CD4-positive, CD25-positive, alpha-beta regulatory T cell (primary cell): ENCODE results near the gene STK33. TPM values are rescaled to one million over a fixed set of nuclear protein-coding genes. Genes with fewer than 3 reads are reported as not detected.

Experiments
- ATAC-seq, 2 donors: fragments of 150-1000 bp; cut with Tn5 transposase; one replicate each; pipeline ENCODE4 v1.10.0; 2021; ENCODE audit warnings: low read depth in 2 of 2, moderate number of reproducible peaks in 2 of 2, moderate library complexity in 1 of 2
- DNase-seq, 3 donors: peaks; one replicate each; pipeline versions ENCODE4 v3.0.0 to v3.0.0-alpha.2; 2012 to 2022; ENCODE audit warnings: mixed read lengths in 1 of 3
- H3K27ac ChIP-seq: one replicate; pipeline ENCODE4 v1.7.0; 2013; ENCODE audit warnings: mild to moderate bottlenecking, low read length; ENCODE audit not compliant: insufficient read depth, poor library complexity, severe bottlenecking
- H3K27me3 ChIP-seq: one replicate; pipeline ENCODE4 v1.7.0; 2013; ENCODE audit warnings: low read length; ENCODE audit not compliant: control insufficient read depth, insufficient read depth
- H3K36me3 ChIP-seq: one replicate; pipeline ENCODE4 v1.7.0; 2013; ENCODE audit warnings: mild to moderate bottlenecking, low read length, moderate library complexity; ENCODE audit not compliant: control insufficient read depth, insufficient read depth
- H3K4me1 ChIP-seq: 2 replicates; pipeline ENCODE4 v1.7.0; 2013; ENCODE audit warnings: mild to moderate bottlenecking, low read length; ENCODE audit not compliant: insufficient read depth, control insufficient read depth, poor library complexity, severe bottlenecking
- H3K4me3 ChIP-seq: one replicate; pipeline ENCODE4 v1.7.0; 2013; ENCODE audit warnings: low read depth, mild to moderate bottlenecking, low read length, moderate library complexity
- H3K9me3 ChIP-seq, 2 experiments: 1 replicate in 1 of 2; 2 replicates in 1 of 2; pipeline ENCODE4 v1.7.0; 2013; ENCODE audit warnings: low read length in 2 of 2, mild to moderate bottlenecking in 1 of 2, moderate library complexity in 1 of 2; ENCODE audit not compliant: control insufficient read depth in 2 of 2
- H3K27ac Mint-ChIP-seq, 3 donors: one replicate each; pipeline ENCODE4 v1.8.0; 2020 to 2022; ENCODE audit warnings: mild to moderate bottlenecking in 3 of 3, mixed read lengths in 3 of 3, moderate library complexity in 2 of 3
- H3K27me3 Mint-ChIP-seq: one replicate; pipeline ENCODE4 v1.8.0; 2022; ENCODE audit warnings: mild to moderate bottlenecking, mixed read lengths
- H3K36me3 Mint-ChIP-seq: one replicate; pipeline ENCODE4 v1.8.0; 2020; ENCODE audit warnings: mixed read lengths
- H3K4me1 Mint-ChIP-seq, 4 donors: one replicate each; pipeline ENCODE4 v1.8.0; 2020 to 2022; ENCODE audit warnings: mixed read lengths in 4 of 4, mild to moderate bottlenecking in 1 of 4
- H3K4me3 Mint-ChIP-seq, 4 donors: one replicate each; pipeline ENCODE4 v1.8.0; 2020 to 2022; ENCODE audit warnings: mild to moderate bottlenecking in 4 of 4, mixed read lengths in 4 of 4, moderate library complexity in 3 of 4
- H3K9me3 Mint-ChIP-seq, 7 donors: one replicate each; pipeline ENCODE4 v1.8.0; 2020 to 2022; ENCODE audit warnings: mixed read lengths in 7 of 7, mild to moderate bottlenecking in 3 of 7, moderate library complexity in 2 of 7
- polyA plus RNA-seq, 4 donors: library from polyadenylated mRNA; unstranded; fragments of 300-500 nt; fragmentation: Illumina TruSeq; gene quantifications; one replicate each; pipeline ENCODE4 v1.2.3, GENCODE V29; 2021
- total RNA-seq: library from RNA; stranded (reverse); gene quantifications from one replicate; pipeline ENCODE4 v1.2.3, GENCODE V29; 2022

Gene STK33
- total and polyA plus RNA-seq, 5 donors from 2014 or later = 0.44 to 0.49 TPM; not detected in 3

DNA sequence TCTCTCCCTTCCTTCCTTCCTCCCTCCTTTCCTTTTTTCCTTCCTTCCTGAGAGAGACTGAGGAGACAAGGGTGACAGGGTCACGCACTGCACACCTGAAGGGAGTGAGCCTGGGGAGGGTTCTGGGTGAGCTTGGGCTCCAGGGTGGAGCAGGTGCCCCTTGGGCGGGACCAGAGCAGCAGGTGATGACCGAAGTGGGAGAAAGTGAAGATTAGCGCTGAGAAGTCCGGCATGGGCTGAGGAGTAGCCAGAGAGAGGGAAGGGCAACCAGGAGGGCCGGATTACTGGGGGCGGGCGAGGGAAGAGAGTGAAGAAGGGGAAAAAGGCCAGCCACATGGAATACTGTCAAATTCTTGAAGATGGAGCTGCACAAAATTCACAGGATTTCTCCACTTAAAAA is 231.1 kb downstream of the STK33 start:
- Histone ChIP-seq H3K4me1 (no peaks in the 10 kb centered on the region), H3K9me3 (no peaks in the 10 kb centered on the region), H3K4me3 (no peak overlapping the region), H3K27me3 (no peaks in the 10 kb centered on the region), H3K27ac (no peak overlapping the region), H3K36me3 (no peaks in the 10 kb centered on the region)
- no peaks in the 10 kb centered on the region for H3K4me1 Mint-ChIP-seq
- no peak overlapping the region for H3K4me3 Mint-ChIP-seq
- no peaks in the 10 kb centered on the region for H3K27me3 Mint-ChIP-seq
- no peak for DNase-seq
- ATAC-seq = no peak
- no peaks in the 10 kb centered on the region for H3K36me3 Mint-ChIP-seq
- no peaks in the 10 kb centered on the region for H3K9me3 Mint-ChIP-seq
- H3K27ac Mint-ChIP-seq = no peak overlapping the region

- ATAC-seq = no peak
- no peak overlapping the region for H3K27ac ChIP-seq
- no peak for DNase-seq
- H3K4me1 ChIP-seq = no peaks in the 10 kb centered on the region
- H3K27ac Mint-ChIP-seq = no peak overlapping the region
- H3K36me3 Mint-ChIP-seq = no peaks in the 10 kb centered on the region
- no peak overlapping the region for H3K4me3 Mint-ChIP-seq
- no peak overlapping the region for H3K4me3 ChIP-seq
- H3K27me3 Mint-ChIP-seq = no peaks in the 10 kb centered on the region
- H3K9me3 Mint-ChIP-seq = no peaks in the 10 kb centered on the region
- H3K27me3 ChIP-seq = no peaks in the 10 kb centered on the region
- H3K9me3 ChIP-seq = no peaks in the 10 kb centered on the region
- H3K4me1 Mint-ChIP-seq = no peaks in the 10 kb centered on the region
- H3K36me3 ChIP-seq = no peaks in the 10 kb centered on the region
These were observed 231.5 kb downstream of the STK33 start for GRCh38 chr11:8362491-8362890.

DNA sequence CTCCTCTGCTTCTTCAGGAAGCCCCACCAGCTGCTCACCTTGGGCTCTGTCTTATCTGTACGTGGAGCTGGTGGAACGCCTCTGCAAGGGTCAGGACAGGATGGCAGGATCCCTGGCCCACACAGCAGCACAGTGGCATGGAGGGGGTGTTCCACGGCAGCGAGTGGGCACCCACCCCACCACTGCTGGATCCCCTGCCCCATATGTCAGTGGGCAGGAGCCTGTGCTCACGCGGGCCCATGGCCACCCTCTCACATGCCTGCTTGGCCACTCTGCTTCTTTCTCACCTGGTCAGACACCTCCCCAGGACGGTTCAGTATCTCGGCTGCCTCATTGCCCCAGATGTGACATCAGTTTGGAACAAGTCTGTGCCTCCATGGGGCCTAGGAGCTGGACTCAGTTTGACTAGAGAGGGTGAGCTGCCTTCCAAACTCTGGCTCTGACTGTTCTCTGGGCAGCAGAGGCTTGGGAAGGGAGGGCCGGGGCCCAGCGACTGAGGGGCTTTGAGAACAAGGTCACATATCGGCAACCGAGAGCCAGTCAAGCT is 232.3 kb downstream of the STK33 start:
- ATAC-seq (no peak), DNase-seq (no peak)
- H3K36me3 ChIP-seq = no peaks in the 10 kb centered on the region
- no peak overlapping the region for H3K4me3 Mint-ChIP-seq
- no peaks in the 10 kb centered on the region for H3K9me3 ChIP-seq
- H3K9me3 Mint-ChIP-seq = no peaks in the 10 kb centered on the region
- H3K4me3 ChIP-seq = no peak overlapping the region
- no peak overlapping the region for H3K27ac ChIP-seq
- H3K36me3 Mint-ChIP-seq = no peaks in the 10 kb centered on the region
- no peaks in the 10 kb centered on the region for H3K27me3 Mint-ChIP-seq
- no peaks in the 10 kb centered on the region for H3K4me1 ChIP-seq
- no peaks in the 10 kb centered on the region for H3K27me3 ChIP-seq
- H3K27ac Mint-ChIP-seq = no peak overlapping the region
- H3K4me1 Mint-ChIP-seq = no peaks in the 10 kb centered on the region

DNA sequence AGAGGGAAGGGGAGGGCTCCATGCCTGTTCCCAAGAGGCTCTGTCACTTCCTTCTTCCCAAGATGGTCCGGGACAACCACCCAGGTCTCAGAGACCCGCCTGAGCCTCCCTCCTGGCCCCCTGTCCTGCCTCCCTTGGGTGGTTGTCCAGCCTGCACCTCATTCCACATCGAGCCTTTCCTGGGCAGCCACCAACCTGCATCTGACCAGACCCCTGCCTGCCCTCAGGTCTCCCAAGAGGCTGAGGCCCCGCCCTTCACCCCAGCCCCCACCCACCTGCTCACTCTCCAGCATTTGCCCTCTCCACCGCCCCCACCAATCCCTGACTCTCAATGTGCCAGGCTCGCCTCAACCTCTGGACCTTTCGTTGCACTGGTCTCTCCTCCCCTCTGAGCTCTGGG is 232.8 kb downstream of the STK33 start:
- Mint-ChIP-seq H3K27me3 (no peaks in the 10 kb centered on the region), H3K4me1 (no peaks in the 10 kb centered on the region), H3K27ac (no peak overlapping the region), H3K36me3 (no peaks in the 10 kb centered on the region), H3K4me3 (no peak overlapping the region), H3K9me3 (no peaks in the 10 kb centered on the region)
- DNase-seq = no peak
- H3K9me3 ChIP-seq = no peaks in the 10 kb centered on the region
- no peaks in the 10 kb centered on the region for H3K27me3 ChIP-seq
- no peak for ATAC-seq
- no peak overlapping the region for H3K4me3 ChIP-seq
- no peaks in the 10 kb centered on the region for H3K36me3 ChIP-seq
- no peak overlapping the region for H3K27ac ChIP-seq
- H3K4me1 ChIP-seq = no peaks in the 10 kb centered on the region

- Histone ChIP-seq H3K4me1 (no peaks in the 10 kb centered on the region), H3K36me3 (no peaks in the 10 kb centered on the region), H3K4me3 (no peak overlapping the region), H3K27me3 (no peaks in the 10 kb centered on the region), H3K27ac (no peak overlapping the region), H3K9me3 (no peaks in the 10 kb centered on the region)
- DNase-seq = no peak
- no peaks in the 10 kb centered on the region for H3K4me1 Mint-ChIP-seq
- ATAC-seq = no peak
- H3K27ac Mint-ChIP-seq = no peak overlapping the region
- no peaks in the 10 kb centered on the region for H3K9me3 Mint-ChIP-seq
- no peaks in the 10 kb centered on the region for H3K27me3 Mint-ChIP-seq
- H3K4me3 Mint-ChIP-seq = no peak overlapping the region
- no peaks in the 10 kb centered on the region for H3K36me3 Mint-ChIP-seq
These were observed 233.8 kb downstream of the STK33 start for GRCh38 chr11:8360086-8360828.

DNA sequence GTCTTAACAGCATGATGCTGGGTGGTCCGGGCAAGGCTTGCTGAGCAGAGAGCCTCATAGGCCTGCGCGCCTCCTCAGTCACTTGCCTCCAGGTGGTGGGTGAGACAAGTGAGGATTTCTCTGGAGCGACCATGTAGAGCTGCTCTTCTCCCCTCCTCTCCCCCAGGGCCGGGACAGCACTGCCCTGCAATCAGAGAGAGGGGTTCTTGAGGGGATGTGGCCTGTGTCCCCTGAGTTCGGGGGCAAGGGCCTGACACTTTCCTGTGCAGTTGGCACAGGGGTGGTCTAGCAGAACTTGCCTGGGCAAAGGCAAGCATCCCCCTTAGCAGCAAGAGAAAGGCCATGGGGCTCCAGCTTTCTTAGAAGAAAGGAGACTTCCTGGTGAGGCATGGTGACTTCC is 234.5 kb downstream of the STK33 start:
- H3K27ac ChIP-seq = no peak overlapping the region
- Mint-ChIP-seq H3K9me3 (no peaks in the 10 kb centered on the region), H3K4me1 (peaks cover 0 to under 1% (median 0%) of the 10 kb centered on the region in 4 donors), H3K4me3 (no peak overlapping the region), H3K27ac (no peak overlapping the region), H3K36me3 (no peaks in the 10 kb centered on the region), H3K27me3 (peaks cover 4% of the 10 kb centered on the region)
- H3K4me1 ChIP-seq = no peaks in the 10 kb centered on the region
- H3K36me3 ChIP-seq = no peaks in the 10 kb centered on the region
- no peak overlapping the region for H3K4me3 ChIP-seq
- no peak for DNase-seq
- H3K9me3 ChIP-seq = no peaks in the 10 kb centered on the region
- ATAC-seq = no peak
- H3K27me3 ChIP-seq = no peaks in the 10 kb centered on the region

- DNase-seq = no peak
- no peak overlapping the region for H3K27ac Mint-ChIP-seq
These were observed 236.0 kb downstream of the STK33 start for GRCh38 chr11:8357891-8358566.

More at GRCh38 chr11:8357891-8358566, 236.0 kb downstream of the STK33 start:
- peaks cover 10% of the 10 kb centered on the region for H3K27me3 Mint-ChIP-seq
- no peak for ATAC-seq
- no peak overlapping the region for H3K4me3 Mint-ChIP-seq
- Histone ChIP-seq H3K4me3 (no peak overlapping the region), H3K36me3 (no peaks in the 10 kb centered on the region), H3K9me3 (no peaks in the 10 kb centered on the region), H3K27me3 (no peaks in the 10 kb centered on the region), H3K27ac (no peak overlapping the region), H3K4me1 (no peaks in the 10 kb centered on the region)
- peaks cover 0 to 2% (median 0%) of the 10 kb centered on the region in 4 donors for H3K4me1 Mint-ChIP-seq
- peaks cover 0 to 3% (median 0%) of the 10 kb centered on the region in 7 donors for H3K9me3 Mint-ChIP-seq
- no peaks in the 10 kb centered on the region for H3K36me3 Mint-ChIP-seq
